Caco-2 (cell line): ENCODE data around the gene MAMDC2. TPM values are rescaled to one million over a fixed set of nuclear protein-coding genes. Genes with fewer than 3 reads are reported as not detected.

Experiments used
- BruUV-seq: library from RNA; stranded (reverse); fragments of 400-500 nt; replicated peaks from 2 replicates; lab custom pipeline; 2021; lab: Mats Ljungman, UMichigan
- CTCF ChIA-PET: fragments of 300-600 bp; sonication (Branson Sonifier 250); formaldehyde crosslinking; loops from one replicate; lab custom pipeline; 2022; ENCODE audit warnings: antibody characterized with exemption; lab: Charles Lee
- POLR2A ChIA-PET: fragments of 300-600 bp; sonication (Branson Sonifier 250); formaldehyde crosslinking; loops from one replicate; lab custom pipeline; 2022; ENCODE audit warnings: antibody characterized with exemption; lab: Charles Lee
- DNase-seq, 2 experiments: peaks; one replicate each; pipeline versions ENCODE4 v3.0.0 to v3.0.0-alpha.2; 2020 to 2022
- H3K27me3 ChIP-seq: replicated peaks from 2 replicates; pipeline ENCODE4 v1.6.0; 2011; ENCODE audit warnings: low read length; ENCODE audit not compliant: control insufficient read depth, insufficient read depth
- H3K36me3 ChIP-seq: 2 replicates; pipeline ENCODE4 v1.5.1; 2011; ENCODE audit warnings: low read length; ENCODE audit not compliant: control insufficient read depth, insufficient read depth
- H3K4me1 ChIP-seq: fragments of 250-450 bp; sonication (Bioruptor Pico); 2 replicates; pipeline ENCODE4 v1.5.1; 2020; ENCODE audit warnings: mild to moderate bottlenecking
- H3K4me3 ChIP-seq: 2 replicates; pipeline ENCODE4 v1.5.1; 2011; ENCODE audit warnings: low read depth, mild to moderate bottlenecking, control low read depth, low read length
- H3K9me3 ChIP-seq: fragments of 250-450 bp; sonication (Bioruptor Pico); 2 replicates; pipeline ENCODE4 v1.5.1; 2020; ENCODE audit warnings: mild to moderate bottlenecking, moderate library complexity
- H3K27ac Mint-ChIP-seq: one replicate; pipeline ENCODE4 v1.8.0; 2022; ENCODE audit warnings: mixed read lengths; ENCODE audit not compliant: unreplicated experiment
- H3K27me3 Mint-ChIP-seq: one replicate; pipeline ENCODE4 v1.8.0; 2022; ENCODE audit warnings: mixed read lengths; ENCODE audit not compliant: insufficient read depth, unreplicated experiment
- H3K36me3 Mint-ChIP-seq: one replicate; pipeline ENCODE4 v1.8.0; 2022; ENCODE audit warnings: mild to moderate bottlenecking, mixed read lengths; ENCODE audit not compliant: insufficient read depth, unreplicated experiment
- H3K4me1 Mint-ChIP-seq: one replicate; pipeline ENCODE4 v1.8.0; 2022; ENCODE audit warnings: low read depth, mixed read lengths; ENCODE audit not compliant: unreplicated experiment
- H3K4me3 Mint-ChIP-seq: one replicate; pipeline ENCODE4 v1.8.0; 2022; ENCODE audit warnings: mild to moderate bottlenecking, moderate library complexity, mixed read lengths; ENCODE audit not compliant: unreplicated experiment
- H3K9me3 Mint-ChIP-seq: one replicate; pipeline ENCODE4 v1.8.0; 2022; ENCODE audit warnings: mixed read lengths; ENCODE audit not compliant: unreplicated experiment
- intact Hi-C: fragments of 100-400 bp; cut with micrococcal nuclease; formaldehyde crosslinking; loops from one replicate; pipeline ENCODE4 v1.10.0; 2022; ENCODE audit not compliant: unreplicated experiment
- total RNA-seq: library from RNA; stranded (reverse); gene quantifications from 2 replicates; pipeline ENCODE4 v1.2.3, GENCODE V29; 2022
- TF ChIP-seq, protein P1 (sequence below), 2 experiments: fragments of 200-600 bp in 1 of 2; IDR thresholded peaks; 1 replicate in 1 of 2; 2 replicates in 1 of 2; pipeline versions ENCODE4 v1.5.1 to v1.8.0; 2011 to 2022; ENCODE audit warnings: antibody characterized with exemption in 1 of 2, control low read depth in 1 of 2, inconsistent platforms in 1 of 2, low read depth in 1 of 2, low read length in 1 of 2, mild to moderate bottlenecking in 1 of 2, moderate library complexity in 1 of 2; ENCODE audit not compliant: insufficient read depth in 1 of 2, severe bottlenecking in 1 of 2, unreplicated experiment in 1 of 2

MAMDC2 gene
- total RNA-seq, 1 experiment from 2014 or later: not detected

- Histone ChIP-seq H3K36me3 (no peaks in the 10 kb centered on the region), H3K27me3 (no peaks in the 10 kb centered on the region), H3K9me3 (no peaks in the 10 kb centered on the region), H3K4me1 (no peaks in the 10 kb centered on the region), H3K4me3 (no peak overlapping the region)
- Mint-ChIP-seq H3K27me3 (no peaks in the 10 kb centered on the region), H3K4me3 (no peak overlapping the region), H3K9me3 (no peaks in the 10 kb centered on the region), H3K36me3 (no peaks in the 10 kb centered on the region), H3K27ac (no peak overlapping the region), H3K4me1 (no peaks in the 10 kb centered on the region)
- DNase-seq: no peak
- ChIA-PET POLR2A (no interaction called here), CTCF (no interaction called here)
- intact Hi-C loops: no loop called here
- TF ChIP-seq, protein P1, sequence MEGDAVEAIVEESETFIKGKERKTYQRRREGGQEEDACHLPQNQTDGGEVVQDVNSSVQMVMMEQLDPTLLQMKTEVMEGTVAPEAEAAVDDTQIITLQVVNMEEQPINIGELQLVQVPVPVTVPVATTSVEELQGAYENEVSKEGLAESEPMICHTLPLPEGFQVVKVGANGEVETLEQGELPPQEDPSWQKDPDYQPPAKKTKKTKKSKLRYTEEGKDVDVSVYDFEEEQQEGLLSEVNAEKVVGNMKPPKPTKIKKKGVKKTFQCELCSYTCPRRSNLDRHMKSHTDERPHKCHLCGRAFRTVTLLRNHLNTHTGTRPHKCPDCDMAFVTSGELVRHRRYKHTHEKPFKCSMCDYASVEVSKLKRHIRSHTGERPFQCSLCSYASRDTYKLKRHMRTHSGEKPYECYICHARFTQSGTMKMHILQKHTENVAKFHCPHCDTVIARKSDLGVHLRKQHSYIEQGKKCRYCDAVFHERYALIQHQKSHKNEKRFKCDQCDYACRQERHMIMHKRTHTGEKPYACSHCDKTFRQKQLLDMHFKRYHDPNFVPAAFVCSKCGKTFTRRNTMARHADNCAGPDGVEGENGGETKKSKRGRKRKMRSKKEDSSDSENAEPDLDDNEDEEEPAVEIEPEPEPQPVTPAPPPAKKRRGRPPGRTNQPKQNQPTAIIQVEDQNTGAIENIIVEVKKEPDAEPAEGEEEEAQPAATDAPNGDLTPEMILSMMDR (IDR thresholded peaks at IDR 0.05; ENCODE audit: insufficient read depth in 1 of 2, low read depth in 1 of 2, low read length in 1 of 2, severe bottlenecking in 1 of 2, unreplicated experiment in 1 of 2): no peak
- no TSS peak for BruUV-seq
Observed at GRCh38 chr9:70076678-70077077, 33.0 kb downstream of the MAMDC2 start.

DNA sequence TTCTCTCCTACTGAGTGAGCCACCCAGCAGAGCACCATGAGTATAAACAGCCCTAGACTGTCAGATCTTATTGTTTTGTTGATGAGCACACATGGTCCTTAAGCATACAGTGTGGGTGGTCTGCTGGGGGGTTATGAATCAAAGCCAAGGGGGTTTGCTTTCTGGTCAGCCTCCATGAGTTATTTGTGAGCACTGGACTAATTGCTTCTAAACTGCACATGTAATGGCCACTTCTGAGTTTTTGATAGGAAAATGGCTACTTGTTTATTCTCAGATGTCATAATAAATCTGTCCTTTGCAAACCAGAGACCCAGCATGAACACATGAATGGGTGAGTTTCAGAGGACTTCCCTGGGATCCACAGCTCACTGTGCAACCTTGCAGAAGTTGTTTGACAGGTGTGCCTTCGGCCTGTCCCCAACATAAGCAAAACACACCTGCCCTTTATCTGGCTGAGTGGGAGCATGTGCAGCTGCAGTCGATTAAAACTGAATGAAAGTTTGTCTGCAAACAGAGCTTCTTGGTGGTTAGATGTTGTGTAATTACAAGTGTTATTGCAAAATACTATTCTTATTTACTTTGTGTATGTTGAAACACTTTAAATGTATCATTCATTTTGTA lies 35.9 kb downstream of the MAMDC2 start:
- CTCF ChIA-PET: no interaction called here
- Histone ChIP-seq H3K36me3 (no peaks in the 10 kb centered on the region), H3K4me3 (no peak overlapping the region), H3K9me3 (no peaks in the 10 kb centered on the region), H3K27me3 (no peaks in the 10 kb centered on the region), H3K4me1 (no peaks in the 10 kb centered on the region)
- TF ChIP-seq, protein P1 (IDR thresholded peaks at IDR 0.05; ENCODE audit: insufficient read depth in 1 of 2, low read depth in 1 of 2, low read length in 1 of 2, severe bottlenecking in 1 of 2, unreplicated experiment in 1 of 2): no peak
- H3K27ac Mint-ChIP-seq: no peak overlapping the region
- DNase-seq: no peak
- BruUV-seq: no TSS peak
- H3K36me3 Mint-ChIP-seq: no peaks in the 10 kb centered on the region
- no peaks in the 10 kb centered on the region for H3K4me1 Mint-ChIP-seq
- POLR2A ChIA-PET: no interaction called here
- no peak overlapping the region for H3K4me3 Mint-ChIP-seq
- H3K9me3 Mint-ChIP-seq: no peaks in the 10 kb centered on the region
- intact Hi-C loops: no loop called here
- no peaks in the 10 kb centered on the region for H3K27me3 Mint-ChIP-seq

DNA sequence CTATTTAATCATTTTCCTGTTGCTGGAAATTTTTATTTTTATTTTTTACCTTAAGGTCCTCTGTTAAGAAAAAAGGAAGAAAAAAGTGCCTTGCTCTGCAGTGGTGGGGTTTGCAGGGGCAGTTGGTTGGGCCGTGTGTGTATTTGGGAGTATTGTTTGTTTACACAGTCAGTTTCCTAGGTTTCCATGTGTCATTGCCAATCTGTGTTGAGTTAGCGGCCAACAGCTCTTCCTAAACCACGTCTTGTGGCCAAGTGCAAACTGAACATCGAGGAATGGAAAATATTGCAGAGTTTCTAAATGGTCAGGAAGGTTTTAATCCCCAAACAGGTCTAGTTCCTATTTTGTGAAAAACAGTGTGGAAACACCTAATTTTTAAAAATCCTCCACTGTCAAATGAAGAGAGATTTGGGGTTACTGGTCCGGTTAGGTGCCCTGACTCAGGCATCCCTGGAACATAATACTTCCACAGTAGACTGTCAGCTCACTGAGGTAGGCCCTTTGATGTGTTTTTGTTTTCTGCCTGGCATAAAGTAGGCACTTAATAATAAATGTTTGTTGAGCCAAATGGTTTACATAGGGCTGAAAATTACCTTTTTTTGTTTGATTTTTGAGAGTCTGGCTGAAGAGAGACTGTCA lies 37.0 kb downstream of the MAMDC2 start:
- Mint-ChIP-seq H3K36me3 (no peaks in the 10 kb centered on the region), H3K27me3 (no peaks in the 10 kb centered on the region), H3K9me3 (no peaks in the 10 kb centered on the region), H3K27ac (no peak overlapping the region), H3K4me3 (no peak overlapping the region), H3K4me1 (no peaks in the 10 kb centered on the region)
- TF ChIP-seq, protein P1 (IDR thresholded peaks at IDR 0.05; ENCODE audit: insufficient read depth in 1 of 2, low read depth in 1 of 2, low read length in 1 of 2, severe bottlenecking in 1 of 2, unreplicated experiment in 1 of 2): no peak
- no peak for DNase-seq
- Histone ChIP-seq H3K4me3 (no peak overlapping the region), H3K36me3 (no peaks in the 10 kb centered on the region), H3K4me1 (no peaks in the 10 kb centered on the region), H3K9me3 (no peaks in the 10 kb centered on the region), H3K27me3 (no peaks in the 10 kb centered on the region)
- ChIA-PET POLR2A (no interaction called here), CTCF (no interaction called here)
- BruUV-seq: no TSS peak
- intact Hi-C loops: no loop called here
